Transverse colon (tissue), 4 donors: ENCODE data around the gene NALF2. TPM values are rescaled to one million over a fixed set of nuclear protein-coding genes. Genes with fewer than 3 reads are reported as not detected.

ENCODE experiments used
- DNase-seq: peaks from one replicate; pipeline ENCODE4 v3.0.0-alpha.2; 2019
- H3K27ac ChIP-seq, 4 donors: fragments of 200-600 bp; sonication (generic); 2 replicates each; pipeline ENCODE4 v1.5.1; 2016 to 2018; ENCODE audit warnings: inconsistent platforms in 4 of 4
- H3K27me3 ChIP-seq: fragments of 200-600 bp; sonication (generic); 2 replicates; pipeline ENCODE4 v1.5.1; 2017; ENCODE audit warnings: inconsistent platforms
- H3K36me3 ChIP-seq, 4 donors: fragments of 200-600 bp; sonication (generic); 2 replicates each; pipeline ENCODE4 v1.5.1; 2017 to 2019; ENCODE audit warnings: inconsistent platforms in 4 of 4
- H3K4me1 ChIP-seq, 4 donors: fragments of 200-600 bp; sonication (generic); 2 replicates each; pipeline ENCODE4 v1.5.1; 2017 to 2020; ENCODE audit warnings: inconsistent platforms in 4 of 4
- H3K4me3 ChIP-seq, 4 donors: fragments of 200-600 bp; sonication (generic); 1 replicate in 1 of 4; 2 replicates in 3 of 4; pipeline versions ENCODE4 v1.5.1 to v1.6.1; 2017 to 2019; ENCODE audit warnings: inconsistent platforms in 4 of 4
- H3K9me3 ChIP-seq, 2 donors: fragments of 200-600 bp; sonication (generic); 2 replicates each; pipeline ENCODE4 v1.5.1; 2017 to 2019; ENCODE audit warnings: inconsistent platforms in 2 of 2
- EP300 ChIP-seq: sonication (generic); formaldehyde crosslinking; IDR thresholded peaks from one replicate; pipeline ENCODE4 v1.6.1; 2017; ENCODE audit warnings: antibody characterized with exemption, low read depth
- POLR2A ChIP-seq: fragments of 450-650 bp; IDR thresholded peaks from one replicate; pipeline ENCODE4 v1.6.1; 2016; ENCODE audit warnings: antibody characterized with exemption, mild to moderate bottlenecking, moderate library complexity
- POLR2AphosphoS5 ChIP-seq, 3 donors: sonication (generic); formaldehyde crosslinking; IDR thresholded peaks; one replicate each; pipeline ENCODE4 v1.6.1; 2016; ENCODE audit warnings: antibody characterized with exemption in 3 of 3
- WGBS, 2 donors: methylation state at CpG; one replicate each; pipeline ENCODE4 v1.1.5; 2018; ENCODE audit warnings: low coverage in 1 of 2; 5-methylcytosine and 5-hydroxymethylcytosine counted together
- in situ Hi-C, 4 donors: fragments of 200-750 bp; cut with MboI; loops; one replicate each; pipeline versions ENCODE4 v1.15.0 to v1.15.1; 2017; ENCODE audit warnings: low sequenced_read_pairs in 3 of 4, low pct_ligation_motif_present in 1 of 4, low pct_unique_long_range_greater_than_20kb in 1 of 4
- intact Hi-C: fragments of 100-400 bp; cut with DNase I; formaldehyde crosslinking; loops from one replicate; pipeline ENCODE4 v1.15.1; 2023; ENCODE audit warnings: low total_unique reads
- total RNA-seq, 4 donors: library from RNA; depleted of rRNA; stranded (reverse); fragments of >200 nt; gene quantifications; one replicate each; pipeline ENCODE4 v1.1.0, GENCODE V29; 2016
- TF ChIP-seq, protein P1 (sequence below), 5 experiments: fragments of 200-600 bp in 3 of 5; fragments of 450-650 bp in 2 of 5; sonication (generic) in 3 of 5; IDR thresholded peaks; 1 replicate in 2 of 5; 2 replicates in 3 of 5; pipeline ENCODE4 v1.5.1; 2016 to 2017; ENCODE audit warnings: antibody characterized with exemption in 5 of 5, inconsistent platforms in 3 of 5, mild to moderate bottlenecking in 2 of 5, moderate library complexity in 1 of 5

NALF2 gene
- total RNA-seq, 4 donors from 2014 or later, result 0.27 to 0.48 TPM; not detected in 2

DNA sequence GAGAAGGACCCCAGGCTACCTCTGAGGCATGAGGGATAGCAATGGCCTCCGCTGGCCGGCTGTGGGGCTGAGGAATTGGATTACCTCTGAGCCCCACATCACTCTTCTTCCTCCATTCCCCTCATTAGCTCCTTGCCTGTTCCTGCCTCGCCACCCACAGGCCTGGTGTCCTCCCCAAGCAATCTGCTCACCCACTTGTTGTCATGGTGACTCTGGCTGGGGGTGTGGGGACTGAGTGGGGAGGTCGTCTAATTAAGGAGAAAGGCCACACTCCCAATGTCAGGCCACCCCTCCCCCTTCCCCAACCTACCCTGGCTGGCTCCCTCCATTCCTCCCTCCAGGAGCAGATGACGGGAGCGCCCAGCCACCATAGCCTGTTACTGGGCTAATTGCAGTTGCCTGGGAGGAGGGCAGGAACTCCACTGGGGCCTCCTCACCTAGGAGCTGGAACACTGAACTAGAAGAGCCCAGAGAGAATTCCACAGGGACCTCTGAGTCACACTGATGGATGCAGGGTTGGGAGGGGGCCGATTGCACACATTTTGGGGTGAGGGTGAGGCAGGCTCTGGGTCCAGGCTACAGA, 20.7 kb downstream of the NALF2 start:
- 53% methylated on average over 5 of the region's 7 CpGs; no CpG with 5 or more reads in 1 of the 2 donors for WGBS, 2 donors
- H3K9me3 ChIP-seq, result no peaks in the 10 kb centered on the region
- intact Hi-C loops, result no loop called here
- no peaks in the 10 kb centered on the region for H3K36me3 ChIP-seq
- TF ChIP-seq EP300 (no peak), POLR2AphosphoS5 (IDR thresholded peaks at IDR 0.05) (no peak), POLR2A (no peak)
- TF ChIP-seq, protein P1, sequence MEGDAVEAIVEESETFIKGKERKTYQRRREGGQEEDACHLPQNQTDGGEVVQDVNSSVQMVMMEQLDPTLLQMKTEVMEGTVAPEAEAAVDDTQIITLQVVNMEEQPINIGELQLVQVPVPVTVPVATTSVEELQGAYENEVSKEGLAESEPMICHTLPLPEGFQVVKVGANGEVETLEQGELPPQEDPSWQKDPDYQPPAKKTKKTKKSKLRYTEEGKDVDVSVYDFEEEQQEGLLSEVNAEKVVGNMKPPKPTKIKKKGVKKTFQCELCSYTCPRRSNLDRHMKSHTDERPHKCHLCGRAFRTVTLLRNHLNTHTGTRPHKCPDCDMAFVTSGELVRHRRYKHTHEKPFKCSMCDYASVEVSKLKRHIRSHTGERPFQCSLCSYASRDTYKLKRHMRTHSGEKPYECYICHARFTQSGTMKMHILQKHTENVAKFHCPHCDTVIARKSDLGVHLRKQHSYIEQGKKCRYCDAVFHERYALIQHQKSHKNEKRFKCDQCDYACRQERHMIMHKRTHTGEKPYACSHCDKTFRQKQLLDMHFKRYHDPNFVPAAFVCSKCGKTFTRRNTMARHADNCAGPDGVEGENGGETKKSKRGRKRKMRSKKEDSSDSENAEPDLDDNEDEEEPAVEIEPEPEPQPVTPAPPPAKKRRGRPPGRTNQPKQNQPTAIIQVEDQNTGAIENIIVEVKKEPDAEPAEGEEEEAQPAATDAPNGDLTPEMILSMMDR (IDR thresholded peaks at IDR 0.05), result no peak
- no peaks in the 10 kb centered on the region for H3K4me1 ChIP-seq
- H3K27me3 ChIP-seq, result no peaks in the 10 kb centered on the region
- in situ Hi-C loops, result loop anchor here in 2 of 4 donors (25.0 kb wide), 1 partner anchor 512 kb away; the partner anchor contains the start of gene AWAT2 (in 2 of the 2)
- DNase-seq, result no peak
- H3K4me3 ChIP-seq, result no peak overlapping the region
- H3K27ac ChIP-seq, result no peak overlapping the region

DNA sequence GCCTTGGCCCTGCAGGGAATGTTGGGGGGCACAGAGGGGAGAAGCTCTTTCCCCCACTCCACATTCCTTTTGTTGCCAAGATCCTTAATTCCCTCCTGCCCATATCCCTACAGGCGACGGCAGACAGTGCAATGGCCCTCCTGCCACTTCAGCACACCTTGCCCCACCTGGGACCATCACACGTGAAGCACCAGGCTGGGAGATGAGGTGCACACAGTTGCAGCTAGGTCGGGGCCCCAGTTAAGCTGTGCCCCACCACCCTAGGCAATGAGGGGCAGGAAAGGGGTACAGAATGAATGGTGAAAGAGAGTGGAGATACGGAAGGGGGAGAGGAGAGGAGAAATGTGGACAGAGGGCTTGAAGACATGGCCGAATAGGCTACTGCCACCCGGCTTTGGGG, 26.2 kb downstream of the NALF2 start:
- Histone ChIP-seq H3K36me3 (no peaks in the 10 kb centered on the region), H3K27ac (no peak overlapping the region), H3K4me3 (no peak overlapping the region), H3K4me1 (no peaks in the 10 kb centered on the region), H3K27me3 (no peaks in the 10 kb centered on the region), H3K9me3 (no peaks in the 10 kb centered on the region)
- WGBS, 2 donors, result 87% methylated on average over 7 of the region's 7 CpGs; no CpG with 5 or more reads in 1 of the 2 donors
- DNase-seq, result no peak
- in situ Hi-C loops, result loop anchor here in 2 of 4 donors (10.0 to 25.0 kb wide), 2 partner anchors 94 to 507 kb away; partner anchors contain the start of gene AWAT2 (in 2 of the 2)
- intact Hi-C loops, result no loop called here
- TF ChIP-seq EP300 (no peak), POLR2A (no peak), POLR2AphosphoS5 (IDR thresholded peaks at IDR 0.05) (no peak)
- TF ChIP-seq, protein P1 (IDR thresholded peaks at IDR 0.05), result no peak

DNA sequence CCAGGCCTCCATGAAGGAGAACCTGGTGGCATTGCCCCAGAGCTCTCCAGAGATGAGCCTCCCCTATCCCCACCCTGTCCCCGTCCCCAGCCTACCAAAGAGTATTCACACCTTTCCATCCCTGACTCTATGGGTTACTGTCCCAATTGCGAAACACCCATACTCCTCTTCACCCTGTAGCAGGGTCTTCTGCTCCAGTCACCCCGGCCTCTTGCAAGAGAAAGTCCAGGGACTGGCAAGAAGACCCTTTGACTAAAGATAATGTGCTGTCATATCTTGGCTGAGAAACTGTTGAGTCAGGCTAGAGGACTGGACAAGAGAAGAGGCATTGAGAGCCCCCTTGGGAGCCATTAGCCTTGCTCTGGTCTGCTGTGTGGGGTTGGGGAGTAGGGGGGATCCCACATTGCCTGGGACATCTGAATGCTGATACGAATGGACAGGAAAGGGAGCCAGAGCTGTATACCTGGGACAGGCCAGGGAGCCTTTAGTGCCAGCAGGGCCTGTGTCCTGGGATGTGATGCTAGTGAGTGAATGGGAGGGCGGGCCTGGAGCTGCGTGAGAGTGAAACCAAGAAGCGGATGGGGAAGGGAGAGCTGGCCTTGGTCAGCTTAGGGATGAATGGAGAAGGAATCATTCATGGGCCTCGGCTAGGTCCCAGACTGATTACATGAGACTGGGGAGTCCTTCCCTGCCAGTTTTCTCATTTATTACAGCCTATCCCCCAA, 27.1 kb downstream of the NALF2 start:
- Histone ChIP-seq H3K4me3 (no peak overlapping the region), H3K9me3 (no peaks in the 10 kb centered on the region), H3K27ac (no peak overlapping the region), H3K27me3 (no peaks in the 10 kb centered on the region), H3K36me3 (no peaks in the 10 kb centered on the region), H3K4me1 (no peaks in the 10 kb centered on the region)
- in situ Hi-C loops, result loop anchor here in 2 of 4 donors (10.0 to 25.0 kb wide), 2 partner anchors 94 to 506 kb away; partner anchors contain the start of gene AWAT2 (in 2 of the 2)
- intact Hi-C loops, result no loop called here
- no peak for TF ChIP-seq POLR2AphosphoS5 (IDR thresholded peaks at IDR 0.05)
- TF ChIP-seq, protein P1 (IDR thresholded peaks at IDR 0.05), result no peak
- no peak for DNase-seq
- 75% methylated on average over 8 of the region's 8 CpGs; no CpG with 5 or more reads in 1 of the 2 donors for WGBS, 2 donors

DNA sequence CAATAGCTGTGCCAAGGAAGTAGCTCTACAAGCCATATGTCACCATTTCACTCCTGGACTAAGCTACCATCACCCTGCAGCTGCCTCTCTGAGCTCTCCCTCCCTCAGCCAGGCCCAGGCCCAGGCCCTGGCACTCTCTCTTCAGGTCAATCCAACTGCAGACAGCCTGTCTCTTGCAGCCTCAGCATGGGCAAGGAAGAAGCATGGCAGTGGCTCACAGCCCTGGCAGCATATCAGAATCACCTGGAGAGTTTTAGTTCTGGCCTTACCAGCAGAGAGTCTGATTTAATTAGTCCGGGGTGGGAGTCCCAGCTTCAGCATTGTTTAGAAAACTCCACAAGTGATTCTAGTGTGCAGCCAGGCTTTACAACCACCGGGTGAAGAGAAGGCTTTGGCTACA, 31.5 kb downstream of the NALF2 start:
- Histone ChIP-seq H3K27me3 (no peaks in the 10 kb centered on the region), H3K9me3 (no peaks in the 10 kb centered on the region), H3K36me3 (no peaks in the 10 kb centered on the region), H3K27ac (no peak overlapping the region), H3K4me1 (no peaks in the 10 kb centered on the region), H3K4me3 (no peak overlapping the region)
- intact Hi-C loops (no loop called here), in situ Hi-C loops (loop anchor here in 2 of 4 donors (10.0 to 25.0 kb wide), 2 partner anchors 89 to 502 kb away; partner anchors contain the start of gene AWAT2 (in 2 of the 2))
- 55% methylated on average over 2 of the region's 2 CpGs; no CpG with 5 or more reads in 1 of the 2 donors for WGBS, 2 donors
- no peak for DNase-seq
- TF ChIP-seq POLR2A (no peak), EP300 (no peak), POLR2AphosphoS5 (IDR thresholded peaks at IDR 0.05) (no peak)
- TF ChIP-seq, protein P1 (IDR thresholded peaks at IDR 0.05), result no peak
